GM19463 (cell line): Measurements from ENCODE around the gene SREBF2.
"Not testable (repeated sequence)": the region's sequence is repeated elsewhere in the genome, so short reads cannot be mapped to it uniquely, and the experiment has no call there.

Source experiments
- ATAC-seq: cut with Tn5 transposase; IDR thresholded peaks from one replicate; pipeline ENCODE4 v1.9.1; 2021; ENCODE audit warnings: mild to moderate bottlenecking, moderate library complexity; ENCODE audit not compliant: unreplicated experiment

SREBF2 gene

GRCh38 chr22:41939981-41940831 lies 107.3 kb downstream of the SREBF2 start:
- peak; percentile 57 for ATAC-seq

- no peak for ATAC-seq
Measured at GRCh38 chr22:41940832-41941765, 108.2 kb downstream of the SREBF2 start.

GRCh38 chr22:41943661-41944209 lies 110.8 kb downstream of the SREBF2 start:
- no peak for ATAC-seq

- ATAC-seq, result peak; percentile 79
Measured at GRCh38 chr22:41946629-41947423, 113.9 kb downstream of the SREBF2 start, which contains the start of gene CENPM. Gene CENPM (minus strand): TSS chr22:41947152. CDS start chr22:41947076, 76 bp downstream.

GRCh38 chr22:41947424-41948080 lies 114.6 kb downstream of the SREBF2 start:
- ATAC-seq, result no peak

- ATAC-seq, result no peak
Measured at GRCh38 chr22:41948142-41948541, 115.2 kb downstream of the SREBF2 start.

- not testable (repeated sequence) for ATAC-seq
Measured at GRCh38 chr22:41948928-41949296, 116.0 kb downstream of the SREBF2 start.

- ATAC-seq, result peak; percentile 23
Measured at GRCh38 chr22:41949297-41949965, 116.5 kb downstream of the SREBF2 start.

GRCh38 chr22:41951898-41952474 lies 119.1 kb downstream of the SREBF2 start, which contains the start of gene SMIM45:
Gene SMIM45 (plus strand): TSS chr22:41952150.
- no peak for ATAC-seq

GRCh38 chr22:41952713-41953112 lies 119.8 kb downstream of the SREBF2 start:
- ATAC-seq, result no peak
